LNCaP clone FGC (cell line): ENCODE results near the gene HBD.

Experiments used
- DNase-seq: peaks from one replicate; pipeline ENCODE4 v3.0.0-alpha.2; 2011; ENCODE audit warnings: low read depth
- H3K4me3 ChIP-seq: 2 replicates; pipeline ENCODE4 v1.5.1; 2011; ENCODE audit warnings: mild to moderate bottlenecking, low read depth, low read length, control low read depth
- CTCF ChIP-seq: IDR thresholded peaks from 2 replicates; pipeline ENCODE4 v1.5.1; 2012; ENCODE audit warnings: mild to moderate bottlenecking; ENCODE audit not compliant: control insufficient read depth, insufficient read depth; ENCODE audit errors: extremely low read depth

The HBD gene

GRCh38 chr11:5234381-5234834 is at the start of gene HBD:
TSS of gene HBD (minus strand) at chr11:5234483. CDS start at chr11:5234433, 50 bp downstream.
- no peak for TF ChIP-seq CTCF
- no peak for DNase-seq

GRCh38 chr11:5283882-5284281 is 49.6 kb upstream of the HBD start:
- H3K4me3 ChIP-seq, result no peak overlapping the region
- DNase-seq, result no peak
- TF ChIP-seq CTCF, result no peak

More at GRCh38 chr11:5234381-5234834, at the start of gene HBD:
- no peak within 1 kb of the TSS for H3K4me3 ChIP-seq

GRCh38 chr11:5283086-5283485 is 48.8 kb upstream of the HBD start:
- no peak for TF ChIP-seq CTCF
- no peak overlapping the region for H3K4me3 ChIP-seq
- DNase-seq, result no peak

- no peak for DNase-seq
- no peak for TF ChIP-seq CTCF
- H3K4me3 ChIP-seq, result no peak overlapping the region
These were observed 48.3 kb upstream of the HBD start for GRCh38 chr11:5282628-5283027.

- DNase-seq, result no peak
- no peak for TF ChIP-seq CTCF
- H3K4me3 ChIP-seq, result no peak overlapping the region
These were observed 47.3 kb upstream of the HBD start for GRCh38 chr11:5281596-5281995.

GRCh38 chr11:5280582-5281102 is 46.4 kb upstream of the HBD start:
- no peak overlapping the region for H3K4me3 ChIP-seq
- peak; percentile 22 for DNase-seq
- TF ChIP-seq CTCF, result no peak

GRCh38 chr11:5279471-5280090 is 45.3 kb upstream of the HBD start:
- no peak for DNase-seq
- H3K4me3 ChIP-seq, result no peak overlapping the region
- no peak for TF ChIP-seq CTCF
